Panc1 (cell line): ENCODE measurements around the gene SIL1. TPM values are rescaled to one million over a fixed set of nuclear protein-coding genes. Genes with fewer than 3 reads are reported as not detected.

Experiments used
- ATAC-seq: fragments of 200-7000 bp; cut with Tn5 transposase; 2 replicates; pipeline ENCODE4 v1.9.1; 2020; ENCODE audit warnings: mild to moderate bottlenecking, moderate library complexity
- BruUV-seq: library from RNA; stranded (reverse); fragments of 400-500 nt; replicated peaks from 2 replicates; lab custom pipeline; 2021; lab: Mats Ljungman, UMichigan
- CTCF ChIA-PET: fragments of 300-600 bp; sonication (Branson Sonifier 250); formaldehyde crosslinking; loops from one replicate; lab custom pipeline; 2022; ENCODE audit warnings: antibody characterized with exemption; lab: Charles Lee
- POLR2A ChIA-PET: fragments of 300-600 bp; sonication (Branson Sonifier 250); formaldehyde crosslinking; loops from one replicate; lab custom pipeline; 2022; ENCODE audit warnings: antibody characterized with exemption; lab: Charles Lee
- DNase-seq: peaks from one replicate; pipeline ENCODE4 v3.0.0-alpha.2; 2010; ENCODE audit warnings: low read depth, low spot score
- H3K27ac ChIP-seq: 2 replicates; pipeline ENCODE4 v1.5.1; 2011; ENCODE audit warnings: mild to moderate bottlenecking, low read length, inconsistent platforms
- H3K27me3 ChIP-seq: fragments of 200-500 bp; sonication (Bioruptor generic); 2 replicates; pipeline ENCODE4 v1.6.0; 2014; ENCODE audit warnings: low read length, inconsistent platforms; ENCODE audit not compliant: control insufficient read depth, insufficient read depth
- H3K36me3 ChIP-seq: fragments of 200-500 bp; sonication (Bioruptor generic); 2 replicates; pipeline ENCODE4 v1.5.1; 2014; ENCODE audit warnings: inconsistent platforms, mild to moderate bottlenecking, low read length, moderate library complexity; ENCODE audit not compliant: control insufficient read depth, insufficient read depth
- H3K4me1 ChIP-seq: 2 replicates; pipeline ENCODE4 v1.5.1; 2011; ENCODE audit warnings: inconsistent platforms, mild to moderate bottlenecking, low read length, moderate library complexity; ENCODE audit not compliant: control insufficient read depth, insufficient read depth
- H3K4me3 ChIP-seq, 2 experiments: 2 replicates each; pipeline ENCODE4 v1.5.1; 2011 to 2012; ENCODE audit warnings: low read depth in 2 of 2, low read length in 2 of 2, mild to moderate bottlenecking in 2 of 2, inconsistent platforms in 1 of 2, moderate library complexity in 1 of 2
- H3K9me3 ChIP-seq: fragments of 200-500 bp; sonication (Bioruptor generic); 2 replicates; pipeline ENCODE4 v1.5.1; 2014; ENCODE audit warnings: low read depth, mild to moderate bottlenecking, inconsistent platforms, low read length, moderate library complexity; ENCODE audit not compliant: control insufficient read depth, insufficient read depth
- POLR2AphosphoS5 ChIP-seq: IDR thresholded peaks from 2 replicates; pipeline ENCODE4 v1.6.1; 2012; ENCODE audit warnings: mild to moderate bottlenecking, low read depth, low read length, moderate library complexity
- SIN3A ChIP-seq: IDR thresholded peaks from 2 replicates; pipeline ENCODE4 v1.6.1; 2012; ENCODE audit warnings: low read depth, mild to moderate bottlenecking, low read length, moderate library complexity, borderline replicate concordance; ENCODE audit not compliant: insufficient read depth
- TCF7L2 ChIP-seq: IDR thresholded peaks from 2 replicates; pipeline ENCODE4 v1.6.1; 2011; ENCODE audit warnings: mild to moderate bottlenecking, low read depth, low read length, inconsistent platforms
- in situ Hi-C: cut with HindIII; loops from 2 replicates; pipeline ENCODE4 v1.10.0; 2016; ENCODE audit warnings: low sequenced_read_pairs, low pct_unique_long_range_greater_than_20kb
- intact Hi-C: fragments of 100-400 bp; cut with micrococcal nuclease; formaldehyde crosslinking; loops from one replicate; pipeline ENCODE4 v1.10.0; 2022; ENCODE audit not compliant: unreplicated experiment
- total RNA-seq: library from RNA; stranded (reverse); gene quantifications from one replicate; pipeline ENCODE4 v1.2.1, GENCODE V29; 2021; ENCODE audit not compliant: unreplicated experiment
- TF ChIP-seq, protein P1 (sequence below), 2 experiments: IDR thresholded peaks; 2 replicates each; pipeline ENCODE4 v1.6.1; 2011 to 2012; ENCODE audit warnings: low read depth in 2 of 2, control low read depth in 1 of 2, low read length in 1 of 2, mild to moderate bottlenecking in 1 of 2, moderate library complexity in 1 of 2; ENCODE audit not compliant: insufficient read depth in 1 of 2
- TF ChIP-seq, protein P2 (sequence below): fragments of 450-650 bp; IDR thresholded peaks from 2 replicates; pipeline ENCODE4 v1.5.1; 2017; ENCODE audit warnings: mild to moderate bottlenecking

Gene SIL1
- total RNA-seq, 1 experiment from 2014 or later: 35.4 TPM

DNA sequence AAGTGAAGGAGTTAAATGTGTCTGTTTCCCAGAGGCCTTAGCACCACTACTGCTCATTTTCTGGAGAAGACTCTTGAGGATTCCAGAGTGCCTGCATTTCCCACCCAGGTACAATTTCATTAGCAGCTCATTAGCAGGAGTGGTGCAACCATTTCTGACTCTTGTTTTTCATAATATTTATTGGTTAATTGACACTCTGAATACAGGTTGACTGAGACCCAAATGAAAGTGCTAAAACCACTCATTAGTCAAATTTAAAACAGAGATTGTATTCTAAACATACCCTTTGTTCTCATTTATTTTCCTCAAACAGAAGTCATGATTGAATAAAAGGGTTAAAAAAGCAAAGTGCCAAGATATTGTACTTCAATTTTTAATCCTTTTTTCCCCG is 134.5 kb downstream of the SIL1 start:
- no peaks in the 10 kb centered on the region for H3K9me3 ChIP-seq
- ChIA-PET POLR2A (no interaction called here), CTCF (no interaction called here)
- in situ Hi-C loops: no loop called here
- BruUV-seq: no TSS peak
- intact Hi-C loops: no loop called here
- H3K4me1 ChIP-seq: no peaks in the 10 kb centered on the region
- no peak overlapping the region for H3K4me3 ChIP-seq
- no peaks in the 10 kb centered on the region for H3K27me3 ChIP-seq
- TF ChIP-seq, protein P1, sequence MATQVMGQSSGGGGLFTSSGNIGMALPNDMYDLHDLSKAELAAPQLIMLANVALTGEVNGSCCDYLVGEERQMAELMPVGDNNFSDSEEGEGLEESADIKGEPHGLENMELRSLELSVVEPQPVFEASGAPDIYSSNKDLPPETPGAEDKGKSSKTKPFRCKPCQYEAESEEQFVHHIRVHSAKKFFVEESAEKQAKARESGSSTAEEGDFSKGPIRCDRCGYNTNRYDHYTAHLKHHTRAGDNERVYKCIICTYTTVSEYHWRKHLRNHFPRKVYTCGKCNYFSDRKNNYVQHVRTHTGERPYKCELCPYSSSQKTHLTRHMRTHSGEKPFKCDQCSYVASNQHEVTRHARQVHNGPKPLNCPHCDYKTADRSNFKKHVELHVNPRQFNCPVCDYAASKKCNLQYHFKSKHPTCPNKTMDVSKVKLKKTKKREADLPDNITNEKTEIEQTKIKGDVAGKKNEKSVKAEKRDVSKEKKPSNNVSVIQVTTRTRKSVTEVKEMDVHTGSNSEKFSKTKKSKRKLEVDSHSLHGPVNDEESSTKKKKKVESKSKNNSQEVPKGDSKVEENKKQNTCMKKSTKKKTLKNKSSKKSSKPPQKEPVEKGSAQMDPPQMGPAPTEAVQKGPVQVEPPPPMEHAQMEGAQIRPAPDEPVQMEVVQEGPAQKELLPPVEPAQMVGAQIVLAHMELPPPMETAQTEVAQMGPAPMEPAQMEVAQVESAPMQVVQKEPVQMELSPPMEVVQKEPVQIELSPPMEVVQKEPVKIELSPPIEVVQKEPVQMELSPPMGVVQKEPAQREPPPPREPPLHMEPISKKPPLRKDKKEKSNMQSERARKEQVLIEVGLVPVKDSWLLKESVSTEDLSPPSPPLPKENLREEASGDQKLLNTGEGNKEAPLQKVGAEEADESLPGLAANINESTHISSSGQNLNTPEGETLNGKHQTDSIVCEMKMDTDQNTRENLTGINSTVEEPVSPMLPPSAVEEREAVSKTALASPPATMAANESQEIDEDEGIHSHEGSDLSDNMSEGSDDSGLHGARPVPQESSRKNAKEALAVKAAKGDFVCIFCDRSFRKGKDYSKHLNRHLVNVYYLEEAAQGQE (IDR thresholded peaks at IDR 0.05; ENCODE audit: insufficient read depth in 1 of 2, low read depth in 2 of 2, low read length in 1 of 2): no peak
- no peak for TF ChIP-seq POLR2AphosphoS5
- TF ChIP-seq TCF7L2: no peak
- TF ChIP-seq, protein P2, sequence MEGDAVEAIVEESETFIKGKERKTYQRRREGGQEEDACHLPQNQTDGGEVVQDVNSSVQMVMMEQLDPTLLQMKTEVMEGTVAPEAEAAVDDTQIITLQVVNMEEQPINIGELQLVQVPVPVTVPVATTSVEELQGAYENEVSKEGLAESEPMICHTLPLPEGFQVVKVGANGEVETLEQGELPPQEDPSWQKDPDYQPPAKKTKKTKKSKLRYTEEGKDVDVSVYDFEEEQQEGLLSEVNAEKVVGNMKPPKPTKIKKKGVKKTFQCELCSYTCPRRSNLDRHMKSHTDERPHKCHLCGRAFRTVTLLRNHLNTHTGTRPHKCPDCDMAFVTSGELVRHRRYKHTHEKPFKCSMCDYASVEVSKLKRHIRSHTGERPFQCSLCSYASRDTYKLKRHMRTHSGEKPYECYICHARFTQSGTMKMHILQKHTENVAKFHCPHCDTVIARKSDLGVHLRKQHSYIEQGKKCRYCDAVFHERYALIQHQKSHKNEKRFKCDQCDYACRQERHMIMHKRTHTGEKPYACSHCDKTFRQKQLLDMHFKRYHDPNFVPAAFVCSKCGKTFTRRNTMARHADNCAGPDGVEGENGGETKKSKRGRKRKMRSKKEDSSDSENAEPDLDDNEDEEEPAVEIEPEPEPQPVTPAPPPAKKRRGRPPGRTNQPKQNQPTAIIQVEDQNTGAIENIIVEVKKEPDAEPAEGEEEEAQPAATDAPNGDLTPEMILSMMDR: no peak
- no peak for TF ChIP-seq SIN3A
- H3K36me3 ChIP-seq: no peaks in the 10 kb centered on the region
- no peak for ATAC-seq
- no peak for DNase-seq
- H3K27ac ChIP-seq: no peak overlapping the region

DNA sequence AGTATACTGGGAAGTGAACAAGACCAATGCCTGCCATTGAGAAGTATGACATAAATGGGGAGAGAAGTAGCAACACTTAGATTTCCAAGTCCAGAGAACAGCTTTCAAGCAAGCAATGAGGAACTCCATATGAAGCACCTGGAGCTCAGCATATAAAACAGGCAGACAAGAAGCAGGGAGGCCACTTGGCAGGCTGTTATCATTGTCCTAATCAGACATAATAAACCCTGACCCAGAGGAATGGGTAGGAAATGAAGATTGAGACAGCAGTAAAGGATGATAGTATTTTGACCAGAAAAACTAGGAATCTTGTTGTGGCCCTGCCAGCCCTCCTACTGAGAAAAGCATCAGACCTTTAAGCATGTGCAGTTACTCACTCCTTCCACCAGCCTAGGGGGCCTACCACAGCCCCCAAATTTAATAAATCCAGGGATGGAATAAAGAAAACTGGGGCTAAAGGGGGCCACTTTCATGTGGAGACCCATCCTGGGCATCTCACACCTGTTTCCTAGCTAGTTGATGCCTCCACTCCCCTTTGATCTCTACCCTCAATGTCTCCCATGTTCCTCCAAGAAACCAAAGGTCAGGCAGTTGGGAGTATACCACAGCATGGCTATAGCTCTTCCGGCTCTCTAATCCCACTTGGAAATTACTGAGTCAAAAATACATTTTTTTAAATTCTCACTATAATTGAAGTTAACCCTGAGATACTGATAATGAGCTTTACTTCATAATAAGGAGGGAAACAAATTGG is 135.1 kb downstream of the SIL1 start:
- CTCF ChIA-PET: no interaction called here

More for the DNA sequence above, 135.1 kb downstream of the SIL1 start:
- POLR2A ChIA-PET: no interaction called here
- BruUV-seq: no TSS peak
- TF ChIP-seq SIN3A (no peak), TCF7L2 (no peak), POLR2AphosphoS5 (no peak)
- TF ChIP-seq, protein P2: no peak
- TF ChIP-seq, protein P1 (IDR thresholded peaks at IDR 0.05; ENCODE audit: insufficient read depth in 1 of 2, low read depth in 2 of 2, low read length in 1 of 2): no peak
- H3K4me3 ChIP-seq: no peak overlapping the region
- no peak overlapping the region for H3K27ac ChIP-seq
- no peaks in the 10 kb centered on the region for H3K9me3 ChIP-seq
- H3K4me1 ChIP-seq: no peaks in the 10 kb centered on the region
- no peaks in the 10 kb centered on the region for H3K27me3 ChIP-seq
- no peaks in the 10 kb centered on the region for H3K36me3 ChIP-seq
- intact Hi-C loops: no loop called here
- in situ Hi-C loops: no loop called here
- DNase-seq: no peak
- no peak for ATAC-seq
